Effector memory CD4-positive, alpha-beta T cell (primary cell): ENCODE results near the gene SMG6.
A peak's percentile ranks its signal among the peaks of the same experiment; 100 is the strongest.

Source experiments
- DNase-seq, 3 donors: peaks; one replicate each; pipeline ENCODE4 v3.0.0-alpha.2; 2020
- H3K27ac ChIP-seq: 2 replicates; pipeline ENCODE4 v1.7.0; 2013; ENCODE audit warnings: mild to moderate bottlenecking, low read length, moderate library complexity; ENCODE audit not compliant: insufficient read depth, poor library complexity, severe bottlenecking
- H3K27me3 ChIP-seq: replicated peaks from 2 replicates; pipeline ENCODE4 v1.7.0; 2013; ENCODE audit warnings: mild to moderate bottlenecking, low read length; ENCODE audit not compliant: insufficient read depth, control insufficient read depth, poor library complexity, severe bottlenecking
- H3K36me3 ChIP-seq: 2 replicates; pipeline ENCODE4 v1.7.0; 2013; ENCODE audit warnings: mild to moderate bottlenecking, low read length, moderate library complexity; ENCODE audit not compliant: control insufficient read depth, insufficient read depth
- H3K4me1 ChIP-seq: 2 replicates; pipeline ENCODE4 v1.7.0; 2013; ENCODE audit warnings: low read length, mild to moderate bottlenecking; ENCODE audit not compliant: control insufficient read depth, insufficient read depth, poor library complexity, severe bottlenecking
- H3K4me3 ChIP-seq: 2 replicates; pipeline ENCODE4 v1.7.0; 2013; ENCODE audit warnings: low read length, low read depth, mild to moderate bottlenecking; ENCODE audit not compliant: insufficient read depth, poor library complexity, severe bottlenecking
- H3K9me3 ChIP-seq: 2 replicates; pipeline ENCODE4 v1.7.0; 2013; ENCODE audit warnings: mild to moderate bottlenecking, low read length, moderate library complexity; ENCODE audit not compliant: control insufficient read depth
- total RNA-seq, 3 donors: gene quantifications; one replicate each; lab custom pipeline; 2026; lab: John Stamatoyannopoulos, UW

Gene SMG6
- 70.4 to 110 (median 93.2) reads per million in 3 donors for total RNA-seq

DNA sequence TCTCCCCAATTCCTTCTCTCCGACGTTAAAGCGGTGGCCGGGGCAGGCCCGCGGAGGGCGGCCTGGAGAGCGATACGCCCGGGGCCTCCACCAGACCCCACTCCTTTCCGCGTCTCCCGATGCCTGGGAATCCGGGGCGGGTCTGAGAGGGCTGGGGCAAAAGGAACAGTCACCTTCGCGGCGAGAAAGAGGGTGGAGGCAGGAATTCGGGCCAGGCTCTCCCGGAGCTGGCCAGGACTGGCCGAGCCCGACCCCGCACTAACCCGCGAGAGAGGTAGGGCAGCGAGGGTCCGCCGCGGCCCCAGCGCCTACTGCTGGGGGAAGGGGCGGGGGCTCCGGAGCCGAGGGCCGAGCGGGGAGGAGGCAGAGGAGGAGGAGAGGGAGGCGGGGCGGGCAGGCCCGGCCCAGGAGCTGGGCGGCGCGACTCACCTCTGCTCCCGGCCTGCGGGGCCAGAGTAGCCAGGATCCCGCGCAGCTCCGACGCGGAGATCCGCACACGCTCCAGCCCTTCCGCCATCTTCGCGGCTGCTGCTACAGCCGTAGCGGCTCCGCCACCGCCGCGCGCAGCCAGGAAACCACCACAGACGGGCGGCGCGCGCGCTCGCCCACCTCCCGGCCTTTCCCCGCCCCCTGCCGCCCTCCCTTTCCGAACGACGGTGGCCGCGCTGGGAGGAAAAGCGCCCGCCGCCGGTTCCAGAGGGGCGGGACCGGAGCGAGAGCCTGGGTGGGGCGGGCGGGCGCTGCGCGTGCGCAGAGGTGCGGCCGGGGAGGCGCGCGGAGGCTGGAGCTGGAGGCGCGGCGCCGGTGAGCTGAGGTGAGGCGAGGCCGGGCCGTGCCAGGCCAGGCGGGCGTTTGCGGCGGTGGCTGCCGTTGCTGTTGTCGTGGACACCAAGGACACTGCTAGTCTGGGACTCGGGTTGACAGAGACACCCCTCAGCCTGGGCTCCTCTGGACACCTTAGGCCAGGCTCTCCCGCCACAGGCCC, at the start of gene SMG6, which contains the start of gene SRR:
SMG6 (minus strand) TSS at position 582 of the 985 bp plus-strand sequence; CDS start at position 517, 65 bp downstream.
SRR (plus strand) TSS at position 747 of the 985 bp plus-strand sequence. CDS start 11,611 bp downstream, outside the sequence.
- peak; percentile 93 to 94 (median 93) for DNase-seq
- H3K27me3 ChIP-seq = no peaks in the 10 kb centered on the region
- peak within 1 kb of the TSS; percentile 90 for H3K27ac ChIP-seq
- peaks cover 5% of the 10 kb centered on the region for H3K4me1 ChIP-seq
- H3K9me3 ChIP-seq = no peaks in the 10 kb centered on the region
- peak within 1 kb of the TSS; percentile 100 for H3K4me3 ChIP-seq
- peaks cover 21% of the 10 kb centered on the region for H3K36me3 ChIP-seq

DNA sequence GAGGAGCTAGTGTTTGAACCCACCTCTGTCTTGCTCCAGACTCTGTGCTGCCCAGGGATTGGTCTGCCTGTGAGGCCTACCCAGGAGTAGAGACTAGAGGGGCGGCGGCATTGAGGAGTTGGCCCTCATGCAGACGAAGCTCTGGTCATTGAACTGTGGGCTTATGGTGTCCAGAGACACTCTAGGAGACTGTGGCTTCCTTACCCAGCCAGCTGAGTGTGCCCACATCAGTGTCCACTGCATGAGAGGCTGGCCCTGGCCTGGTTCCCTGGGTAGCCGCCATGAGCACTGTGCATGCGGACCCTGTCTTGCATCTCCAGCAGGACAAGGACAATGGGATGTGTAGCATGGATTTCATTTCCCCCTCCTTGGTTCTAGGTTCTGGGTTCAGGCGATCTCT, 47.7 kb upstream of the SMG6 start:
- H3K36me3 ChIP-seq = peaks cover 2% of the 10 kb centered on the region
- H3K4me1 ChIP-seq = peaks cover 15% of the 10 kb centered on the region
- no peak overlapping the region for H3K27ac ChIP-seq
- no peaks in the 10 kb centered on the region for H3K27me3 ChIP-seq
- no peak overlapping the region for H3K4me3 ChIP-seq
- DNase-seq = no peak
- H3K9me3 ChIP-seq = no peaks in the 10 kb centered on the region

DNA sequence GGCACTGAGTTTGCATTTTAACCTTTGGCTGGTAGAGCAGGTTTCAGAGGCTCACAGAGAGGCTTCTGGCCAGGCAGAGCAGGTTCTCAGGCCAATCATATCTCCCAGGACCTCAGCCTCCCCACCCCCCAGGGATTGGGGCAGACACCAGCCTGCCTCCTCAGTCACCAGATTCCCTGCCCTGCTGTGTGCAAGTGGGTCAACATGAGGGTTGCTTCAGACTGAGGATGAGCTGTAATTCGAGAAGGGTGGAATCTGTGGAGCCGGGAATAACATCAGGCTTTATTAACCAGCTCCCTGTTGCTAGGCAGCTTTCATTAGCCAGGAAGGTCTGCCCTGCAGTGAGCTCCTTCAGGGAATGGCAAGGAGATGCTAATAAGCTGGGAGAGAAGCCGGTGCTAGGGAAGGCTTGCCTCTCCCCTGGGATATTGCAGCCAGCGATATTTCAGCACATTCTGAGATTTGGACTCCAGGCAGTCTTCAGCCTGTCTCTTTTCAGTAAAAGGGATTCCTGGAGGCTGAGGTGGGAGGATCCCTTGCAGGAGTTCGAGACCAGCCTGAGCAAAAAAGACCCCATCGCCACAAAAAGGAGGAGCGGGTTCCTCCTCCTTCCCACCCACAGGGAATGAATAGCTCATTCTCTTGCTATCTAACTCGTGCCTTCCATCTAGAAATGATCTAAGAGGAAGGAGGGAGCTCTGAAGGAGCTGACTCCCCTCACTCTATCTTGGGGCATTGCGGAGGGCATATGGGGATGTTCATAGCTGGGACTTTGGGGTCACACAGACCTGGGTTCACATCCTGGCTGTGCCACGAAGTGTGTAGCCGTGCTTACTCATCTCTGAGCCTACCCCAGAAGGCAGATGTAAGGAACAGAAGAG, 44.5 kb upstream of the SMG6 start:
- H3K27ac ChIP-seq = no peak overlapping the region
- no peaks in the 10 kb centered on the region for H3K9me3 ChIP-seq
- H3K4me3 ChIP-seq = no peak overlapping the region
- DNase-seq = no peak
- peaks cover 8% of the 10 kb centered on the region for H3K36me3 ChIP-seq
- no peaks in the 10 kb centered on the region for H3K27me3 ChIP-seq
- peaks cover 2% of the 10 kb centered on the region for H3K4me1 ChIP-seq

DNA sequence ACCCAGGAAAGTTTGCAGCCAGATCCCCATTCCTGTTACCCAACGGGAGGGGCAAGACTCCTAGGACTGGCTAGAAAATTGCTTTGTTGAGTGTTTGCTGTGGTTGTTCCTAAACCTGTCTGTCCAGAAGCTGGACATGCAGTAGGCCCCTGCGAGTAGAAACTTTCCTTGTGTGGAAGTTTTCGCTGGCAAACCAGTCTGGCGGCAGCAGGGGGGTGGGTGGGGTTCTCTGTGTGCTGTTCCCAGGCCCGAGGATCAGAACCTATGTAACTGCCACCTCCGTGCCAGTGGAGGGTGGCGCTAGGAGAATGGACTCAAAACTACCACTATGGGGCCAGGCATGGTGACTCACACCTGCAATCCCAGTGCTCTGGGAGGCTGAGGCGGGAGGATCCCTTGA, 42.9 kb upstream of the SMG6 start:
- Histone ChIP-seq H3K27ac (no peak overlapping the region), H3K36me3 (peaks cover 8% of the 10 kb centered on the region), H3K27me3 (no peaks in the 10 kb centered on the region), H3K4me1 (no peaks in the 10 kb centered on the region), H3K4me3 (no peak overlapping the region), H3K9me3 (no peaks in the 10 kb centered on the region)
- no peak for DNase-seq

DNA sequence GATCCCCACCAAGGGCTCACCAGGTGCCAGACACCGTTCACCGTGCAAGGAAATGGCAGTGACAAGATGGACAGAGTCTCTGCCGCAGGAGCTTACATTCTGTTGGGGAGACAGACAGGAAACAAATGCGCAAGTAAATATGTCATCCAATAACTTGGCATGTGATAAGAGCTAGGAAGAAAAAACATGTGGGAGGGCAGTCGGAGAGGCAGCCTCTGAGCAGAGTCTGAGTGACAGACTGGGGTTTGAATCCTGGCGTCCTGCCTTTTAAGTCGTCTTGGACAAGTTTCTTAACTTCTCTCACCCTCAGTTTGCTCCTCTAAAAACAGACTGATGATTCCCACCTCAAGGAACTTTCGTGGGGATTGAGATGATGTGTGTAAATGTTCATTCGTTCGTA, 40.9 kb upstream of the SMG6 start:
- no peak overlapping the region for H3K4me3 ChIP-seq
- no peaks in the 10 kb centered on the region for H3K4me1 ChIP-seq
- peaks cover 8% of the 10 kb centered on the region for H3K36me3 ChIP-seq
- H3K27ac ChIP-seq = no peak overlapping the region
- no peaks in the 10 kb centered on the region for H3K9me3 ChIP-seq
- H3K27me3 ChIP-seq = no peaks in the 10 kb centered on the region
- DNase-seq = no peak

DNA sequence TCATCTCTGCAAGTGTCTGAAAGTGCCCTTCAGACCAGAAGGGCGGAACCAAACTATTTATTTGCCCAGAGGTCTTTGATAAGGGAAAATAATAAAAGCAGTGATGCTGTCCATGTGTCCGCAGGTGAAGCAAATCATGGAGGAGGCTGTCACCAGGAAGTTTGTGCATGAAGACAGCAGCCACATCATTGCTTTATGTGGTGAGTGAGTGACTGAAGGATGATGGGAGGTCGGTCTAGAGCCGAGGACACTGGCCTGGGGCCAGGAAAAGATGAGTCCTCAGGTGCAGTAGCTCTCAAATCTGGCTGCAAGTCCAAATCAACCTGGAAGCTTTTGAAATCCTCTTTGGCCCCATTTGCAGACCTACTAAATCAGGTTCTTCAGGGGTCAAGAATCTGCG, 39.8 kb upstream of the SMG6 start:
- peaks cover 3% of the 10 kb centered on the region for H3K4me1 ChIP-seq
- no peaks in the 10 kb centered on the region for H3K27me3 ChIP-seq
- H3K27ac ChIP-seq = no peak overlapping the region
- H3K9me3 ChIP-seq = no peaks in the 10 kb centered on the region
- H3K4me3 ChIP-seq = no peak overlapping the region
- peaks cover 8% of the 10 kb centered on the region for H3K36me3 ChIP-seq
- no peak for DNase-seq

DNA sequence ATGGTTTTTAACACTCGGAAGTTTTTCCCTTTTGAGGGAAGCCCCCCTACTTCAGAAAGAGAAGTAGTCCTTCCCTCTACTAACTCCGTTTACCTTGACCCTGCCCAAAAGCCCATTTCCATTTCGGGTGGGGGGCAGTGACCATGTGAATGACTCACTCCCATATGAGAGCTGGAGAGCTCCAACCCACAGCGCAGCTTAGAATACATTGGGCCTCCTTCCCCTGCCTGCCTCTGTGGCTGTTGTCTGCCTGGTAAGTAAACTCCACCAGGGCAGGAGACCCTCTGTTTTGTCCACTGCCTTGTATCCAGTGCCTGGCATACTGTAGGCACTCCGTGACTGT, 34.7 kb upstream of the SMG6 start:
- DNase-seq = no peak
- Histone ChIP-seq H3K4me1 (peaks cover 16% of the 10 kb centered on the region), H3K27me3 (no peaks in the 10 kb centered on the region), H3K36me3 (peaks cover 19% of the 10 kb centered on the region), H3K9me3 (no peaks in the 10 kb centered on the region), H3K27ac (peak overlapping the region; percentile 80), H3K4me3 (peak overlapping the region; percentile 66)

DNA sequence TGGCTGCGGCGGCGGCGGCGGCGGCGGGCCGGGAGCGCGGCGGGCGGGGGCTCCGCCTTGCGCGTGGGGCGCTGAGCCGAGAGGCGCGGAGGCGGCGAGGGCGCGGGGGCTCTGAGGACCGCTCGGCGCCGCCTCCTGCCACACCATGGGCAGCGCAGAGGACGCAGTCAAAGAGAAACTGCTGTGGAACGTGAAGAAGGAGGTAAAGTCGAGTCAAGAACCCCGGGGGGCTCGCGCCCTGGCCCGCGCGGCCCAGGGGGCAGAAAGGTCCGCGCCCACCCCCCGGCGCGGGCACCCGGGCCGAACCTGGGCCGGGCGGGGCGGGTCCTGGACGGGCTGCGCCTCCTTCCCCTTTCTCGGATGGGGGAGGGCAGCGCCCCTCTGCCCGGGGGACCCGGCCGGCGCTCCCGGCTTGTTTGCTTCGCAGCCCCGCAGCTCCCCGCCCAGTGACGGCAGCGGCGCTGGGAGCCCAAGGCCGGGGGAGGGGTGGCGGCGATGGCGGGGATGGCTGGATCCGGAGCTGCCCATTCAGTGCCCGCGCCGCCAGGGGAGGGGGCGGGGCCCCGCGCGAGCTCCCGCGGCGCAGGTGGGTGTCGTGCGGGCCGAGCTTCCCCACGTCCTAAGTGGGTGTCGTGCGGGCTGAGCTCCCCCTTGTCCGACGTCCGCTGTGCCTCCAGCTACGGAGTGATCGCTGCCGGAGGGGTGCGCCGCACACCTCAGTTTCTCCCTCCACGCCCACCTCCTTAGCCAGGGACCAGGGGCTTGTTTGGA, 34.1 kb upstream of the SMG6 start:
- H3K9me3 ChIP-seq = no peaks in the 10 kb centered on the region
- no peaks in the 10 kb centered on the region for H3K27me3 ChIP-seq
- DNase-seq = peak; percentile 37 to 58 (median 39)
- peaks cover 16% of the 10 kb centered on the region for H3K4me1 ChIP-seq
- H3K27ac ChIP-seq = peak overlapping the region; percentile 80
- H3K36me3 ChIP-seq = peaks cover 25% of the 10 kb centered on the region
- H3K4me3 ChIP-seq = peak overlapping the region; percentile 66

DNA sequence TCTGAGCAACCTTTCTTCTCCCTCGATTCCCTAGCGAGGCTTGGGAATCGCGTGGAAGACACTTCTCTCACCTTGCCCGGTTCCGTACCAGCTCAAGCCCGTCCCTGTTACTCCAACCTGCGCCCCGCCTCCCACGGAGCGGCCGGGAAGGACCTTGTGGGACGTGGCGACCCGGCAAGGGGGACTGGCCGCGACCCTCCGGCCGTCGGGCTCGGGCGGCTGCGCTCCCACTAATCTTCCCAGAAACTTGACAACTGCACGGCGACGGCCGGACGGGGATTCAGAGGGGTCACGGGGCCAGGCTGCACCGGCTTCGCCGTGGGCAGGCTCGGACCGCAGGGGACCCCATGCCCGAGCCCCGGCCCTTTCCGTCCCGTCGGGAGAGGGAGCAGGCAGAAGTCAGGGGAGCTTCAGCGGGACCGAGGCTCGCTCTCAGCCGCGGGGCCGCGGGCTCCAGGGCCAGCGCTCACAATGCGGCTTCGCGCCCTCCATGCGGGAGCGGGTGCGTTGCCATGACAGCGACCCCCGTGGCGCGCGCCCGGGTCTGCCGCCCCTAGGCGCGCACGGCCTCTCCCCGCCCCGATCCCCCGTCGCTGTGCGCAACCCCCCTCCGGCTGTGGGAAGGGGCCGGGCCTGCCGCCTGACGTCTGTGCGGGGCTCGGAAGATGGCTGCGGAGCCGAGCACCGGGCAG, 33.4 kb upstream of the SMG6 start, which contains the start of gene SGSM2:
SGSM2 (plus strand) TSS at position 650 of the 692 bp plus-strand sequence. CDS start 188 bp downstream, outside the sequence.
- Histone ChIP-seq H3K27me3 (no peaks in the 10 kb centered on the region), H3K36me3 (peaks cover 29% of the 10 kb centered on the region), H3K9me3 (no peaks in the 10 kb centered on the region), H3K4me3 (peak within 1 kb of the TSS; percentile 66), H3K27ac (peak within 1 kb of the TSS; percentile 80), H3K4me1 (peaks cover 16% of the 10 kb centered on the region)
- DNase-seq = peak; percentile 61 to 66 (median 62)
